HPDE6-E6E7 (cell line): ENCODE results near the gene MRPL24.
A peak's percentile ranks its signal among the peaks of the same experiment; 100 is the strongest.

Source experiments
- DNase-seq: peaks from one replicate; pipeline ENCODE4 v3.0.0; 2011; ENCODE audit warnings: missing footprints; ENCODE audit errors: extremely low spot score

Gene MRPL24

DNA sequence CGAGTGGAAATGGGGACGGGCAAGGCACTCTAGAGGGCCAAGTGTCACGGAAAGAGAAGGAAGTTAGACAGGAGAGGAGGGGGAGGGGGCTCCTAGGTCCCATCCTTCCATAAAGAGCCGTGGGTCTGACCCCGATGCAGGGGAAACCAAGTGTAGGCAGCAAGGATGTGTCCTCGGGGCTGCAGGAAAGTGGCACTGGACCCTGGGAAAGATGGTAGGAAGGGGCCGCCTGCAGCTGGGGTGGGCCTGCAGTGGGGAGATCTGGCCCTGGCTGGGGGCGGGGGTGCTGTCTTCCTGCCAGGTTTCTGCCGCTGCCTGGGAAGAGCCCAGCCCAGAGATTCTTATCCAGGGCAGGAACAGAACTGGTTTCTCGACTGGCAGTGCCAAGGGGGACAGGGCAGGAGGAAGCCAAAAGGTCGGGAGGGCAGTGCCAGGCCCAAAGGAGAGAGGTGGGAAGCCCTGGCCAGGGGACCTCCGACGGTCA is 48.4 kb downstream of the MRPL24 start:
- no peak for DNase-seq

GRCh38 chr1:156691665-156692440 is 49.0 kb downstream of the MRPL24 start:
- DNase-seq, result peak; percentile 74

DNA sequence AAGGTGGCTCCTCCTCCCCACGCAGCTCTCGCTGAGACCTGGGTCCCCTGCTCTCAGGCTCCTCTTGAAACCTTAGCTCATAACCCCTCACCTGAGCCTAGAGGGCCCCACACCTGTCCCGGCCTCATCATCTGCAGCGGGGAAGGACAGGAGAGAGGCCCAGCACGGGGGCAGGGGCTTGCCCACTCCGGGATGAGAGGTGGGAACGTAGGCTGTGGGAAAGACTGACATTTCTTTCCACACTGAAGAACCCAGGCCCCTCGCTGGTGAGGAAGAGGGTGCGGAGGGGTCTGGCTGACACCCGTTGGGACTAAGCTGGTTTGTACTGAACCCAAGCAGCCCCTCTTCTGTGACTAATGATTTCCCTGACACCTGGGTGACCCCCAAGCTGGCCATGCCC is 49.7 kb downstream of the MRPL24 start:
- DNase-seq, result no peak

- DNase-seq, result no peak
These were observed 50.2 kb downstream of the MRPL24 start for GRCh38 chr1:156690675-156691036.

- no peak for DNase-seq
These were observed 50.8 kb downstream of the MRPL24 start for GRCh38 chr1:156689953-156690674.

DNA sequence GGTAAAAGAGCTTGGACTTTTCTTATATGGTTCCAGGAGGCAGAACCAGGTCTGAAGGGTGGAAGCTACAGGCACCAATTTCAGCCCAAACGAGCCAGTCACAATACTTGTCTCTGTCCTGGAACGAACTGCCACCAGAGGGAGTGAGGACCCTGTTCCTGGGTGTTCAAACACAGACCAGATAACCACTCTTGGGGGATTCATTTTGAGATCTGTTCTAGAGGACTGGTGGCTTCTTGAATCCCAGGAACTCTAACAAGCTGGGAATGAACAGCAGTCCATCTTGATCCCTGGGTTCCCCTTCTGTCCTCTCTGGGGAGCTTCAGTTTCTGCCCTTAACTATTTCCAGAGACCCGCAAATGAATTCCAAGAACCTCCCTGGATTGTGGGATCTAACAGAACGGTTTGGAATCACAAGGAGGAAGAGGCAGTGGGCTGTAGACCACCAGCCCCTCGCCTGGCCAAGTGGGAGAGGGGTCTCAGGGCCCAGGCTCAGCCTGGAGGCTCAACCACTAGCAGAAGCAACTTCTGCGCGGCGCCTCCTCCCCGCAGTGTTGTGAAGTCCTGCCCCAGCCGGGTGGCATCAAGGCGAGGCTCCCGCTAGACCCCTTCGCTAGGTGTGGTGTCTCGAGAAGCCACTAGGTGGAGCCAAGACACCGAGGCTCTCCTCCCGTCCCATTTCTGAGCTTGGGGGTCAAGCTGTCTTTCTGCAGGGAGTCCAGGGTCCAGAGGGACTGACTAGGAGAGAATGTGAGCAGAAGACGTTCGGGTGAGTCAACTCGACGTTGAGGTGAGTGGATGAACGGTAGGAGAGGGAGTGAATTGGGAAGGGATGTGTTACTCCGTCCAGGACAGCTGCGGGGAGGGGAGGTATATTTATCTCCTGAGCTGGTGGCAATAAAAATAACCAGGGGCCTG is 51.6 kb downstream of the MRPL24 start:
- peak; percentile 77 for DNase-seq
